ENCODE results near the gene OTOG.

OTOG gene

GRCh38 chr11:17604915-17605233, 57.8 kb downstream of the OTOG start:
- TF ChIP-seq EZH2phosphoT487 (conservative IDR thresholded peaks at IDR 0.05; ENCODE audit: low read length) (no peak), CTCF (IDR thresholded peaks at IDR 0.05; ENCODE audit: insufficient read depth, low read length, poor library complexity, severe bottlenecking) (no peak)
- H3K27ac ChIP-seq (ENCODE audit: low read depth, low read length) = no peak overlapping the region
- H3K4me2 ChIP-seq (ENCODE audit: low read depth, low read length, poor library complexity, severe bottlenecking) = no peak overlapping the region
- H3K4me3 ChIP-seq (ENCODE audit: insufficient read depth, low read length, poor library complexity, severe bottlenecking) = no peak overlapping the region
- H3K27me3 ChIP-seq (ENCODE audit: low read length) = no peaks in the 10 kb centered on the region
- no peak overlapping the region for H3K9ac ChIP-seq (ENCODE audit: low read length)
- no peaks in the 10 kb centered on the region for H3K36me3 ChIP-seq (ENCODE audit: low read length)
- H3K79me2 ChIP-seq (ENCODE audit: insufficient read depth, low read length) = no peaks in the 10 kb centered on the region
- H3K9me3 ChIP-seq (ENCODE audit: insufficient read depth, low read length) = no peaks in the 10 kb centered on the region
- no peaks in the 10 kb centered on the region for H3K9me2 ChIP-seq (replicated peaks; ENCODE audit: insufficient read depth, low read length)
- no peaks in the 10 kb centered on the region for H4K20me1 ChIP-seq (ENCODE audit: low read depth, low read length)
- H3F3A ChIP-seq (ENCODE audit: insufficient read depth) = no peaks in the 10 kb centered on the region
- H2AFZ ChIP-seq (ENCODE audit: low read depth, low read length, severe bottlenecking) = no peak overlapping the region

DNA sequence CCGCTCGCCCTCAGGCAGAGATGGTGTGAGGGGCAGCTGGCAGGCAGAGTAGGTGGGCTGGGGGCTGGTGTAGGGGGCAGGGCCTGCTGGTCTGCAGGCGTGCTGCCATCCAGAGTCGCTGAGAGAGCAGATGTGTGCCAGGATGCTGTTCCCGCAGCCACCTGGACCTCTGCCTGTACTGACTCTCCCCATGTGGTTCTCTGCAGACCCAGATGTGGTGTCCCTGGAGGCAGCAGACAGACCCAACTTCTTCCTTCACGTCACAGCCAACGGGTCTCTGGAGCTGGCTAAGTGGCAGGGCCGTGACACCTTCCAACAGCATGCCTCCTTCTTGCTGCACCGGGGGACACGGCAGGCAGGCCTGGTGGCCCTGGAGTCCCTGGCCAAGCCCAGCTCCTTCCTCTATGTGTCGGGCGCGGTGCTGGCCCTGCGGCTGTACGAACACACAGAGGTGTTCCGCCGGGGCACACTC, 58.6 kb downstream of the OTOG start:
- Histone ChIP-seq H3K27ac (ENCODE audit: low read depth, low read length) (no peak overlapping the region), H3K9me3 (ENCODE audit: insufficient read depth, low read length) (no peaks in the 10 kb centered on the region), H3K27me3 (ENCODE audit: low read length) (no peaks in the 10 kb centered on the region), H3K79me2 (ENCODE audit: insufficient read depth, low read length) (no peaks in the 10 kb centered on the region), H2AFZ (ENCODE audit: low read depth, low read length, severe bottlenecking) (no peak overlapping the region), H3K9me2 (replicated peaks; ENCODE audit: insufficient read depth, low read length) (no peaks in the 10 kb centered on the region), H3F3A (ENCODE audit: insufficient read depth) (no peaks in the 10 kb centered on the region), H3K36me3 (ENCODE audit: low read length) (no peaks in the 10 kb centered on the region), H3K4me2 (ENCODE audit: low read depth, low read length, poor library complexity, severe bottlenecking) (no peak overlapping the region), H3K4me3 (ENCODE audit: insufficient read depth, low read length, poor library complexity, severe bottlenecking) (no peak overlapping the region), H3K9ac (ENCODE audit: low read length) (no peak overlapping the region), H4K20me1 (ENCODE audit: low read depth, low read length) (no peaks in the 10 kb centered on the region)
- no peak for TF ChIP-seq EZH2phosphoT487 (conservative IDR thresholded peaks at IDR 0.05; ENCODE audit: low read length)
- no peak for TF ChIP-seq CTCF (IDR thresholded peaks at IDR 0.05; ENCODE audit: insufficient read depth, low read length, poor library complexity, severe bottlenecking)

DNA sequence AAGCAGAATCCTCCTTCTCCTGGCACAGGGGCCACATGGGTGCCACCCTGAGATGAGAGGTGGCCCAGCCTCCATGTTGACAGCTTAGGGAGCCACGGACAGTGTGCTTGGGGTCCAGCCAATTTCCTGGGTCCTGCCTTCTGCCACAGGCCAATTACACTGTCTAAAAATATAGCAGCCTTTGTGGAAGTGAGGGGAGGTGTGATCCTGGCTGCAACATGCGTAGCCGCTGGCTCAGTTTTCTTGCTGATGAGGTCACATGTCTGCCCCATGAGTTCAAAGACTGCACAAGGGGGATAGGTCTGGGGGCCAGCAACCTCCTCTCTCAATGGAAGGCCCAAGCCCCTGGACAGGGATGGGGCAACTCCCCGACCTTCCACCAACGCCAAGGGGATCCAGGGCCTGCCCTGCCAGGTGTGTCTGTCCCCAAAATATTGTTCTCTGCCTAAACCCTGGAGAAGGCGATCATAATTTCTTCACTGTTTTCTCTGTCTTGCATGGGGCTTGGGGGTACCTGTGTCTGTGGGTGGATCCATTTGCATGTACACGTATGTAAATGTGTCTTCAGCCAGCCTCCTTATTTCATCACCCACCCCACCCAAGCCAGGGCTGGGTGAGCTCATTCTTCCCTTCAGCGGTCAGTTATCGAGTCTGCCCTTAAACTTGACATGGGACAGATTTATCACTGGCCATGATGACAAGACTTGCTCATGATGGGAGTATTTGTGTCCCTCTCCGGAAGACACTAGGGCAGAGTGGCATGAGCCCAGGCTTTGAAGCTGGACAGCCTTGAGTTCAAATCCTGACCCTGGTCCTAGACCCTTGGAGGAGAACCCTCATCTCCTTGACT, 59.4 kb downstream of the OTOG start:
- Histone ChIP-seq H3K9me3 (ENCODE audit: insufficient read depth, low read length) (no peaks in the 10 kb centered on the region), H3K4me2 (ENCODE audit: low read depth, low read length, poor library complexity, severe bottlenecking) (no peak overlapping the region), H3K79me2 (ENCODE audit: insufficient read depth, low read length) (no peaks in the 10 kb centered on the region), H3F3A (ENCODE audit: insufficient read depth) (no peaks in the 10 kb centered on the region), H3K36me3 (ENCODE audit: low read length) (no peaks in the 10 kb centered on the region), H3K9me2 (replicated peaks; ENCODE audit: insufficient read depth, low read length) (no peaks in the 10 kb centered on the region), H2AFZ (ENCODE audit: low read depth, low read length, severe bottlenecking) (no peak overlapping the region), H3K27ac (ENCODE audit: low read depth, low read length) (no peak overlapping the region), H3K27me3 (ENCODE audit: low read length) (no peaks in the 10 kb centered on the region), H3K9ac (ENCODE audit: low read length) (no peak overlapping the region), H3K4me3 (ENCODE audit: insufficient read depth, low read length, poor library complexity, severe bottlenecking) (no peak overlapping the region), H4K20me1 (ENCODE audit: low read depth, low read length) (no peaks in the 10 kb centered on the region)
- TF ChIP-seq EZH2phosphoT487 (conservative IDR thresholded peaks at IDR 0.05; ENCODE audit: low read length) (no peak), CTCF (IDR thresholded peaks at IDR 0.05; ENCODE audit: insufficient read depth, low read length, poor library complexity, severe bottlenecking) (no peak)

All from SU-DHL-6 (cell line).